Progenitor cell of endocrine pancreas (in vitro differentiated cells): ENCODE measurements around the gene SUMO3. TPM values are rescaled to one million over a fixed set of nuclear protein-coding genes. Genes with fewer than 3 reads are reported as not detected.

Experiments used
- DNase-seq: peaks from one replicate; pipeline ENCODE4 v3.0.0; 2021; ENCODE audit warnings: low spot score; ENCODE audit not compliant: unreplicated experiment
- H3K27ac Mint-ChIP-seq: 2 replicates; pipeline ENCODE4 v1.8.0; 2021; ENCODE audit warnings: mild to moderate bottlenecking, moderate library complexity, mixed read lengths
- H3K27me3 Mint-ChIP-seq: 2 replicates; pipeline ENCODE4 v1.8.0; 2021; ENCODE audit warnings: mixed read lengths
- H3K36me3 Mint-ChIP-seq: 2 replicates; pipeline ENCODE4 v1.8.0; 2022; ENCODE audit warnings: mixed read lengths; ENCODE audit not compliant: insufficient read depth
- H3K4me1 Mint-ChIP-seq: 2 replicates; pipeline ENCODE4 v1.8.0; 2021; ENCODE audit warnings: low read depth, mixed read lengths
- H3K4me3 Mint-ChIP-seq: 2 replicates; pipeline ENCODE4 v1.8.0; 2021; ENCODE audit warnings: low read depth, mild to moderate bottlenecking, moderate library complexity, mixed read lengths
- H3K9me3 Mint-ChIP-seq: 2 replicates; pipeline ENCODE4 v1.8.0; 2021; ENCODE audit warnings: low read depth, mixed read lengths
- total RNA-seq: library from RNA; stranded (reverse); gene quantifications from 2 replicates; pipeline ENCODE4 v1.2.1, GENCODE V29; 2021
- TF ChIP-seq, protein P1 (sequence below): fragments of 200-600 bp; sonication (generic); IDR thresholded peaks from one replicate; pipeline ENCODE4 v1.5.0; 2021; ENCODE audit warnings: antibody characterized with exemption, mild to moderate bottlenecking; ENCODE audit not compliant: unreplicated experiment

Gene SUMO3
- total RNA-seq, 1 donor from 2014 or later = 65.0 TPM

DNA sequence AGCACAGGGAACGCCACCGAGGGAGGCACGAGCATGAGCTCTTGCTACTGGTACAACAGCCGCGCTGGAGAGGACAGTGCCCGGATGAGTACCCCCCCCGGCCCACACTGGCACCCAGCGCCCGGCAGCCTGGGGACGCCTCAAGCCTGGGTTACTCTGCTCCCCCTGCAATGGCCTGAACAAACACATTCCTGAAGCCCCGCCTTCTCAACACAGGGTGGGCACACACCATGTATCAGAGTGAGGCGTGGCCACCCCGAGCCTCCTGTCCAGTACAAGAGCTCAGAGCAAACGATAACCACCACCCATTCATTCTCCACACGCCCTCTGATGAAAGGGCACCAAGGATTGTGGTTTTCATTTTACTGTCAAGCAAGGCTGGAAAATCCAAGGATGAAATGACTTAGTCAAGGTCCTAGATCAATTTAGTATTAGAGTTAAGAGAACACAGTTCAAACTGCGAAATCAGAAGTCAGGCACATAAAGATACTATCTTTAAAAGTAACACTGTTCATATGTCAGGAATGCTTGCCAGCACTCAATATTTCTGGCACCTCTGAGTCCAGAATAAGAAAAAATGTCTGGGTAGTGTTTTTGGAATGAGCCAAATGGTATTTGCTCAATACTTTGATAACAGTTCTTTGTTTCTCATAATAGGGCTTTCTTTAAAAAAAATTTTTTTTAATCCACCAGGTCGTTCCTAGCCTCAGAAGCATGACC is 38.3 kb downstream of the SUMO3 start:
- TF ChIP-seq, protein P1, sequence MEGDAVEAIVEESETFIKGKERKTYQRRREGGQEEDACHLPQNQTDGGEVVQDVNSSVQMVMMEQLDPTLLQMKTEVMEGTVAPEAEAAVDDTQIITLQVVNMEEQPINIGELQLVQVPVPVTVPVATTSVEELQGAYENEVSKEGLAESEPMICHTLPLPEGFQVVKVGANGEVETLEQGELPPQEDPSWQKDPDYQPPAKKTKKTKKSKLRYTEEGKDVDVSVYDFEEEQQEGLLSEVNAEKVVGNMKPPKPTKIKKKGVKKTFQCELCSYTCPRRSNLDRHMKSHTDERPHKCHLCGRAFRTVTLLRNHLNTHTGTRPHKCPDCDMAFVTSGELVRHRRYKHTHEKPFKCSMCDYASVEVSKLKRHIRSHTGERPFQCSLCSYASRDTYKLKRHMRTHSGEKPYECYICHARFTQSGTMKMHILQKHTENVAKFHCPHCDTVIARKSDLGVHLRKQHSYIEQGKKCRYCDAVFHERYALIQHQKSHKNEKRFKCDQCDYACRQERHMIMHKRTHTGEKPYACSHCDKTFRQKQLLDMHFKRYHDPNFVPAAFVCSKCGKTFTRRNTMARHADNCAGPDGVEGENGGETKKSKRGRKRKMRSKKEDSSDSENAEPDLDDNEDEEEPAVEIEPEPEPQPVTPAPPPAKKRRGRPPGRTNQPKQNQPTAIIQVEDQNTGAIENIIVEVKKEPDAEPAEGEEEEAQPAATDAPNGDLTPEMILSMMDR = no peak
- H3K27ac Mint-ChIP-seq = peak overlapping the region; percentile 81
- H3K4me3 Mint-ChIP-seq = no peak overlapping the region
- peaks cover 18% of the 10 kb centered on the region for H3K36me3 Mint-ChIP-seq
- DNase-seq = no peak
- H3K27me3 Mint-ChIP-seq = no peaks in the 10 kb centered on the region
- peaks cover 29% of the 10 kb centered on the region for H3K4me1 Mint-ChIP-seq
- H3K9me3 Mint-ChIP-seq = peaks cover 4% of the 10 kb centered on the region

- H3K9me3 Mint-ChIP-seq = peaks cover 4% of the 10 kb centered on the region
- H3K36me3 Mint-ChIP-seq = peaks cover 19% of the 10 kb centered on the region
- H3K27ac Mint-ChIP-seq = peak overlapping the region; percentile 62
- H3K4me3 Mint-ChIP-seq = no peak overlapping the region
- TF ChIP-seq, protein P1 = no peak
- H3K4me1 Mint-ChIP-seq = peaks cover 31% of the 10 kb centered on the region
- DNase-seq = no peak
- no peaks in the 10 kb centered on the region for H3K27me3 Mint-ChIP-seq
Observed at GRCh38 chr21:44778983-44779382, 38.9 kb downstream of the SUMO3 start.

DNA sequence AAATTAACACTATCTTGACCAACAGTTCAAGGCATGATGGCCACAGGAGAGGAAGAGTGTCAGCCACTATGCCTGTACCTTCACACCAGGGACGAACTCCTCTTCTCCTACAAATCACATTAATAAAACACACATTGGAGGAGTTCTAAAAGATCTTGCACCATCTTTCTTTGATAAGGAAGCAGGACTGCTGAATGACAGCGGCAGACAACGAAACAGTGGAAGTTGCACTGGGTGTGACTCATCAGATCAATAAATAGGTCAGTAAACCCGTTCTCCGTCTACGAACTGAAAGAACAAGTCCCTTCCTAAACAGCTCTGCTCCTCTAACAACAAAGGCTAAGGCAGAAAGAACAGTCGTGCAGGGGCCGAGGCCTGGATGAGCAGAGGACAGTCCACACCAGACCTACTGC is 39.4 kb downstream of the SUMO3 start:
- Mint-ChIP-seq H3K27me3 (no peaks in the 10 kb centered on the region), H3K27ac (peak overlapping the region; percentile 51), H3K4me3 (no peak overlapping the region), H3K4me1 (peaks cover 34% of the 10 kb centered on the region), H3K9me3 (peaks cover 4% of the 10 kb centered on the region), H3K36me3 (peaks cover 19% of the 10 kb centered on the region)
- no peak for DNase-seq
- TF ChIP-seq, protein P1 = no peak

GRCh38 chr21:44778094-44778493 is 39.8 kb downstream of the SUMO3 start:
- peak overlapping the region; percentile 51 for H3K27ac Mint-ChIP-seq
- no peak for DNase-seq
- peaks cover 15% of the 10 kb centered on the region for H3K36me3 Mint-ChIP-seq
- H3K9me3 Mint-ChIP-seq = no peaks in the 10 kb centered on the region
- TF ChIP-seq, protein P1 = no peak
- no peak overlapping the region for H3K4me3 Mint-ChIP-seq
- H3K4me1 Mint-ChIP-seq = peaks cover 37% of the 10 kb centered on the region
- no peaks in the 10 kb centered on the region for H3K27me3 Mint-ChIP-seq

DNA sequence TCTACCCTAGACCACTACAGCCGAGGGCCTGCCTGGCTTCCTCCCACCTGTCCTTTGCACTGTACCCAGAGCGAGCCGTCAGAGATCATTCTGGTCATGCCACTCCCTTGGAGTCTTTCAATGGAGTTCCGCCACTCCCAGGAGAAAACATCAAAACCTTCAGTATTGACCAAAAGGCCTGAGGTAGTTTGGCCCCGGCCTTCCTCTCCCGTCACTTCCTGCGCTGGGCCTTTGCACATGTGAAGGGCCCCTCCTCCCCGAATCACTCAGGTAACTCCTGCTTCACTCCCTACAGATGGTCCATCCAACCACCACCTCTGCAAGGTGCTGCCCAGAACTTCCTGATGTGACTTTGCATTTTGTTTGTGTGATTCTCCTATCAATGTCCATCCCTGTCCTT is 42.9 kb downstream of the SUMO3 start:
- no peak overlapping the region for H3K4me3 Mint-ChIP-seq
- DNase-seq = no peak
- peaks cover 19% of the 10 kb centered on the region for H3K36me3 Mint-ChIP-seq
- H3K4me1 Mint-ChIP-seq = peaks cover 26% of the 10 kb centered on the region
- no peaks in the 10 kb centered on the region for H3K27me3 Mint-ChIP-seq
- TF ChIP-seq, protein P1 = no peak
- no peaks in the 10 kb centered on the region for H3K9me3 Mint-ChIP-seq
- H3K27ac Mint-ChIP-seq = peak overlapping the region; percentile 4
